Fibroblast of skin of back (primary cell): ENCODE measurements around the gene RFX5.
A peak's percentile ranks its signal among the peaks of the same experiment; 100 is the strongest.

Experiments used
- DNase-seq: peaks from one replicate; pipeline ENCODE4 v3.0.0-alpha.2; 2013

RFX5 gene

DNA sequence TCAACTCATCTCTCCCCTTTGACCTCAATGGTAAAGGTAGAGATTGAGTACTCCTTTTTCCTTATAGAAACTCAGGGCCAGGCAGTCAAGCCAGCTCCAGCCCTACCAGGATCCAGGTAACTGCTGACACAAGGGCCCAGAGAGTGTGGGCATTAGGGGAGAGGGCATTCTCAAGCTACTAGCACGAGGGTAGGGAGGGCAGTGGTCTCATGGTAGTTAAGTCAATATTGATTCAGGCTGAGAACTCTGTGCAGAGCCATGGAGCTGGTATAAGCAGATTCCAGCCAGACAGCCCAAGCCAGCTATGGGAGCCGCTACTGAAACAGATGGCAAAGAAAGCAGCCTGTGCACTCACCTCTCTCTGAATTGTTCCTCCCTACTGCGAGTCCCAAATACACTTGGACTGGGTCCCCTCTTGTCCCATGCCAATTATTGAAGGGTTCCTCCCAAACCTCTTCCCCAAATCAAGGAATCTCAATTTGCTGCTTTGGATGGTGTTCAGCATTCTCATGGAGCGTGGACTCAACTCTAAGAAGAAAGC, 22.6 kb downstream of the RFX5 start:
- no peak for DNase-seq

- DNase-seq, result no peak
Observed at GRCh38 chr1:151318975-151319374, 28.1 kb downstream of the RFX5 start.

DNA sequence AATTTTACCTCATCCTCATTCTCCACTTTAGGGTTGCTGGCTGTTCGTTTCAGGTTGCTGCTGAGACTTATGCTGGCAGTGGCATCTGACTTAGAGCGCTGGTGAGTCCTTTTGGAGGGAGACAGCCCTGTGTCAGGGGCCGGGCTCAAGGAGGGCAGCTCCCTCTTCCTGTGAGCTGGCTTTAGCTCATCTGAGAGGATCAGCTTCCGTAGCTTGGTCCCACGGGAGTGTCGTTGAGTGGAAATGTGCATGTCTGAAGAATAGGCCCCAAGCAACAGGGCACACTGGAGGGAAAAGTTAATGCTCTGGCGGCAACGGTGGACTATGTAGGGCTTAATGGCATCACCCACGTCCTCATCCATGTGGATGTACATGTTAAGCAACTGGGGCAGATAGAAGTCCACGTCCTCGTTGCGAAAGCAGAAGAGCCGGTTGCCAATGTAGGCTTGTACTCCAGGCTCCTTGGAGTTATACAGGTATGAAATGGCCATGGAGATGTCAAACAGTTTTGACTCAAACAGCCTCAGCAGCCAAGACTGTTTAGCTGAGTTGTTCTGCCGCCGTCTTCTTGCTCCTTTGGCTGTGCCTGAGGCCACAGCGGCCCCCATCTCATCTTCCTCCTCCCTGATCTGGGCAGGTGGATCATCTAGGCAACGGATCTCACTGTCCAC, 31.4 kb downstream of the RFX5 start:
- no peak for DNase-seq

DNA sequence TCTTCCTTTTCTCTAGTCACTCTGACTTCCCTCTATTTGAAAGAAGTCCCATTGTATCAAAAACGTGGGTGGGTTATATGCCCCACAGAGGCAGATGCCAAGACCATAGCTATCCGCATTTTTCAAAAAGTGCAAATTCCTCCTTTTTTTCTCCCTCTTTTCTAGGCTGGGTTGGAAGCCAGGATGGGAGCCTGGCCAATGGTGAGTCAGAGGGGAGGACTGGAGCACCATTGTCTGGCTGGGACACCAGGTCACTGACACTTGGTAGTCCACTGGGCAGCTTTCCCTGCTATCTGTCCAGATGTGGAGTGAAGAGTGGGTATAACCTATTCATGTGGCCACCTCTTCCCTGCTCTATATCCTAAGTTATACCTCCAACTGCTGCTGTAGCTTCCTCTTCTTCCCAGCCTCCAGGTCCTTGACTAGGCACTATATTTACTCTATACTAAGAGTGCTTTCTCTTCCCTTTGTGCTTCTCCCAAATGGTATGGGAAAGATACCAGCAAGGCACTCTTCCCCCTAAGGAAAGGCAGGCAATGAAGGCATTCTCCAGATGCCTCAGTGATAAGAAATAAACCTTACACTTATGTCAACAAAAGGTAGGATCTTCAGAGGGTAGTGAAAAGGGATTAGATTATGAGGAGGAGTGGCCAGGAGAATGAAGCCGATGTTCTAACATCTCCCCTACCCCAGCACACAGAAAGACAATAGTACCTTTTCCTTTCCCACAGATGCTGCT, 32.7 kb downstream of the RFX5 start:
- DNase-seq, result peak; percentile 86

DNA sequence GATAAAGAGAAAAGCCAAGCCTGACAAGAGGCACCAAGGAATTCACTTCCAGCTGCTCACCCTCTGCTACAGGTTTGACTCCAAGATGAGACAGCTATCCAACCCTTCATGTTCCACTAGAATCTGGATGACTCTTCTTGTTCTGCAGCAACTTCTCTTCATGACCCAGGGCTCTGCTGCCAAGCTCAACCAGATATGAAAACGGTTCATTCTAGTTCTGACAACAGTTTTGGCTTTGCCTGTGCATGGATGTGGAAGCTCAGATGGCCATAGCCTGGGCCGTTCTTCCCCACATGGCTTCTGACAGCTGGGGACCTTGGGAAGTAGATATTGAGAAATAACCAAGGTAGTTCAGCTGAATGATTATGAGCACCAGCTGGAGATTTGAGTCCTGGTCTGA, 33.6 kb downstream of the RFX5 start:
- no peak for DNase-seq

GRCh38 chr1:151312826-151313225, 34.2 kb downstream of the RFX5 start:
- no peak for DNase-seq

DNA sequence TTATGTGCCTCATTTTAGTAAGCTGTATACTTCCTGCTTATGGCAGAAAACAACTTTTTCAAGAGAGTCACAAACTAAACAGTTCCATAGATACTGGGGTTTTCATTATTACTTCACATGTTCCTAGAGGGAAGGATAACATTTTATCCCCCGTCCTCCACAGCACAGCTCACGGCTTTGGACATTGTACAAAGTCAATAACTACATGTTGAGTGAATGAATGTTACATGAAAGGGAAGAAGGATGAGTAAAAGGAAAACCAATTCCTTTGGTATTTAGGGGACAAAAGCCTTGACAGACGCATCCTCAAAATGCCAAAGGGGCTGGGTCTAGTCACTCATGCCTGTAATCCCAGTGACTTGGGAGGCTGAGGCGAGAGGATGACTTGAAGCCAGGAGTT, 34.6 kb downstream of the RFX5 start:
- peak; percentile 76 for DNase-seq

DNA sequence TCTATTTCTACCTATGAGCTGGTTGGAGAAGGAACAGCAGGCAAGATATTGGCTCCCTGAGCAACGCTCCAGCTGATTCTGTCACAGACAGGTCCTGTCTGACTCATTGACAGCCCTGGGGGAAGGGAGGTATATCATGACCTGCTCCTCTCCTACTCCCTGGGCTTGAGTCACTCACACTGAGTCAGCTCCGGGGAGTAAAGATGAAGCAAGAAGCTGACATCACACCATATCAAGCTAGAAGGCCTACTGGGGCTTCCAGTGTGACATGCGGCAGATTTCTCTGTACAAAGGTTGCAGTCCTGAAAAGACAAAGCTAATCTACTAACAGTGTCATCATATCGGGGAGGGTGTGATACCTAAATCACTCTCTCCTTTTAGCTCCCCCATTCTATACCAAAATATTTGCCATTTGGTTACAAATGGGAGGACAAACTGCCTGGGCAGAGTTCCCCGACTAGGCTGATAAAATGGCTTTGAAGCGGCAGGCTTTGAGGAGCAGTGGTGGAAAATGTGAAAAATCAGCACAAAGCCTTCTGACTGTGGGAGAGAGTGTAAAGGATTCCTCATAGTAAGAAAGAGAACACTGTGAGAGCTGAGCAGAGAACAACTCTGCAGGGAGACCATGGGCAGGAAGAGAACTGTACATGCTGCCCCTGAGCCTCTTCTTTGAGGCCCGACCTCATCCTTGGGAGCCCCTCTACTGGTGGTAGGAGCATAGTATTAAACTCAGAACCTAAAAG, 35.3 kb downstream of the RFX5 start:
- peak; percentile 100 for DNase-seq

GRCh38 chr1:151311011-151311410, 36.0 kb downstream of the RFX5 start:
- DNase-seq, result no peak

DNA sequence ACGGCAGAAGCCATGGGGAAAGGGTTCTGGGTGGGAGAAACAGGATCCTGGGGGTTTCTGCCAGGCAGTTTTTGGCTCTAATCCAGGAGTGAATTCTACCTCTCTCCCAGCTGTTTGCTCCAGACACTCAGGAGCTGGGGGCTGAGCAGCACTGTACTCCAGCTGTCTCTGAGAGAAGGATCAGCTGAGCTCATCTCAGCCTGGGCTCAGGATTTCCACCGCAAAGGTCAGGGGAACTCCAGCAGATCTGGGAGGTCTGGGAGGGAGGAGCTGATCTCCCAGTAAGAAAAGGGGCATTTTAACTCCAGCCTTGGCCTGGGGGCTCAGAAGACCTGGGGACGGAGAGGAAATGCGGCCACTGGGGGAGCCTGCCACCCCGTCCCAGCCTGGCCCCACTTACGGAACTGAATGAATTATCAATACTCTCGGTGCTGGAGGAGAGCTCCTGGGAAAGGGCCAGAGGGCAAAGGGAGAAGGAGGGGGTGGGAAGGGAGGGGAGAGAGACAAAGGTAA, 37.2 kb downstream of the RFX5 start:
- peak; percentile 25 for DNase-seq

DNA sequence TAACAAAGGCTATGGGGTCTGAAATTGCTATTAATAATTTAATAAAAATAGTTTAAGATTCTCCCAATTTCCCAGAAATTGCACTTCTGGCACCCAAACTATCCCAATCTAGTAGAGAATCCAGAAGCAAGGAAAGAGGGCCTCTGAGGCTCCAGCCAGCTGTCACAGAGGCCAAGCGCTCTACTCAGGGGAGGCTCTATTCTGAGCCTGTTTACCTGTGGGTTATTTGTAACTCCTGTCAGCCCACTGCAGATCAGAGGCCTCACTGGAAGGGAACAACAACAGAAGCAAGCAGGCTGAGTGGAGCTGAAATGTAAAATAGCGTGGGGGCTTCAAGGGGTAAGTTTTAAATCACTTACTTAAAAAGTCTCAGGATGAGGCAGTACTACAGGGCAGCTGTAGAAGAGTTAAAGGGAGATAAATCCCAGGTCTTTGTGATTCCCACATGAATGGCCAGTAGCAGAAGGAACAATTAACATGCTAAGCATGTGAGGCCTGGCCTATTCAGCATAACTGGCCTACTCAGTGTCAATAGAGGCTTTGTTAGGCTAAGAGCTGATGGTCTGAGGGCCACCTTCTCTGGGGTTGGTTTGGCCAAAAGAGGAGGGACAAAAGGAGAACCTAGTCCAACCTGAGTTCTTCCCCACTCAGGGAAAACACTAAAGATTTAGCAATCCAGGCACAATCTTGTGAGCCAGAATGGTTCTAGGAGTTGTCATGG, 52.1 kb downstream of the RFX5 start:
- no peak for DNase-seq

DNA sequence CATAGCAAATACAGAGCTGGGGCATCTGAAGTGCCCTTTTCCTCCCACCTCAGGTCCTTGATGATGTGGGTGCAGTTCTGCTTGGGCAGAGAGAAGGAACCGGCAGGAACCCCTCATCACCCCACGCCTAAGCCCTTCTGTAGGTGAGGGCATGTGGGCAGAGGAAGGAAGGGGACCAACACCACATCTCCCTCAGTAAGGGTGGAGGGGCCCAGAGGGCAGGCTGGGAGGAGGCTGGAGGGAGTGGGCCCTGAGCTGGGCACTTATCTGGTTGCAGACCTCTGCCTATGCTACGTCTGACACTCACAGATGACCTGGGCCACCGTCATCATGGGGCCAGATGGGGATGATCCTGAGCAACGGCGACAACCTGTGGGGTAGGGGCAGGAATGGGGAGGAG, 54.0 kb downstream of the RFX5 start:
- DNase-seq, result no peak

GRCh38 chr1:151292207-151293030, 54.6 kb downstream of the RFX5 start:
- DNase-seq, result no peak

DNA sequence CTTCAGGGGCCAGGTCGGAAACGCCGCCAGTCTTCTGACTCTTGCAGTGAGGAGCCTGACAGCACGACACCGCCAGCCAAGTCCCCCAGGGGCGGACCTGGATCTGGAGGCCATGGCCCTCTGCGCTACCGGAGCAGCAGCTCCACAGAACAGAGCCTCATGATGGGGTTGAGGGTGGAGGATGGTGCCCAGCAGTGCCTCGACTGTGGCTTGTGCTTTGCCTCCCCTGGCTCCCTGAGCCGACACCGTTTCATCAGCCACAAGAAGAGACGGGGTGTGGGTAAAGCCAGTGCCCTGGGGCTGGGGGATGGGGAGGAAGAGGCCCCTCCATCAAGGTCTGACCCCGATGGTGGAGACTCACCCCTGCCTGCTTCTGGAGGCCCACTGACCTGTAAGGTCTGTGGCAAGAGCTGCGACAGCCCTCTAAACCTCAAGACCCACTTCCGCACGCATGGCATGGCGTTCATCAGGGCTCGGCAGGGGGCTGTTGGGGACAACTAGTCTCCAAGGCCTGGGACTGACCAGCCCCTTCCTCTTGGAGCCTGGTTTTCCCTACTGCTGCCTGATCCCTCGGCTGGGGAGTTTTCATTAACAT, 56.2 kb downstream of the RFX5 start:
- DNase-seq, result no peak
